ENCODE results near the gene ZNF236. TPM values are rescaled to one million over a fixed set of nuclear protein-coding genes. Genes with fewer than 3 reads are reported as not detected.
"Not testable (repeated sequence)": the region's sequence is repeated elsewhere in the genome, so short reads cannot be mapped to it uniquely, and the experiment has no call there.

The ZNF236 gene
- polyA plus RNA-seq, 3 donors = 1.7 to 6.5 (median 2.4) TPM

DNA sequence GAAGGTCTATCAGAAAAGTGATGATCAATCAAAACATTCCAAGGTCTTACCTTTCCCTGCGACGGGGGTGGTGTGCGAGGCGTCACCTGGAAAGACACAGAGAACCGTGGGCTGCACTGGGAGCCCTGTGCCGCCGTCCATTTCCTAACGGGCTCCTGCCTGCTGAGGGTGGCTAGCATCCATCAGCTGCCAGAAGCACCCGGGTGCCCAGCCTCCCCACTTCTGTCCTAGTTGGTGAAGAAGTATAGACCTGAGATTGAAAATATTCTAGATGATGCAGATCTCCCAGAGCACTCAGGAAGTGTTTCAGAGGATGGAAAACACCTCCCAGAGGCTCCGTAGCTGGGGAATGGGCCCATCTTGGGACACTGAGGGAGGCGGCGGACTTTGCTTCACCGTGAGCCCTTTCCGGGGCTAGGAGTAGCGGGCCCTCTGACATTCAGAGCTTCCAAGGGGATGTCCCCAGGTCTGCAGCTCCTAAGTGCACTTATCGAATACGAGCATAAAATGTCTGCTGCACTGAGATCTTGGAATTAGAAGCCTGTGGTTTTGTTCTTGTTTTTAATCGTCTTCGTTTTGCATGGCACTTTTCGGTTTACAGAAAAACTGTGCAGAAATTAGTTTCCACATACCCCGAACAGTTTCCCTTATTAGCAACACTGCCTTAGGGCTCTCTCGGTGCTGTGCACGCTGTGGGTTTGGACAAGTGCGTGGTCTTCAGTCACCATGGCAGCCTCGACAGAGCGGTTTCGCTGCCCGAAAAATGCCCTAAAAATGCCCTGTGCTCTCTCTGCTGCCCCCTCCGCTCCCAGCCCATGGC lies 166.7 kb downstream of the ZNF236 start:
- Histone ChIP-seq H3K4me1 (ENCODE audit: control insufficient read depth in 1 of 2, insufficient read depth in 2 of 2, low read length in 2 of 2) (peaks cover 21 to 22% of the 10 kb centered on the region in 2 donors), H3K27me3 (ENCODE audit: control insufficient read depth in 2 of 2, insufficient read depth in 2 of 2, low read length in 2 of 2) (no peaks in the 10 kb centered on the region), H2AFZ (ENCODE audit: insufficient read depth, low read depth, low read length, poor library complexity, severe bottlenecking) (no peak overlapping the region), H4K20me1 (ENCODE audit: insufficient read depth, low read length) (no peaks in the 10 kb centered on the region), H3K27ac (ENCODE audit: low read depth in 1 of 2, low read length in 2 of 2) (no peak overlapping the region), H3K79me2 (ENCODE audit: insufficient read depth, low read length) (no peaks in the 10 kb centered on the region), H3K4me2 (replicated peaks; ENCODE audit: extremely low read depth, low read length, poor library complexity, severe bottlenecking) (no peak overlapping the region), H3K4me3 (replicated peaks in 1 of 3; ENCODE audit: low read depth in 2 of 3, low read length in 3 of 3) (no peak overlapping the region), H3K9me3 (replicated peaks in 1 of 2; ENCODE audit: control insufficient read depth in 1 of 2, insufficient read depth in 1 of 2, low read length in 2 of 2) (no peaks in the 10 kb centered on the region), H3K9ac (ENCODE audit: insufficient read depth, low read length, poor library complexity, severe bottlenecking) (no peak overlapping the region), H3K36me3 (replicated peaks in 1 of 2; ENCODE audit: control insufficient read depth in 1 of 2, insufficient read depth in 2 of 2, low read length in 2 of 2) (no peaks in the 10 kb centered on the region)
- peaks cover 1 to 8% (median 3%) of the 10 kb centered on the region in 3 donors for H3K27me3 Mint-ChIP-seq (ENCODE audit: low read depth in 3 of 3)
- peaks cover 0 to 2% (median 0%) of the 10 kb centered on the region in 7 donors for H3K9me3 Mint-ChIP-seq
- no peak overlapping the region for H3K4me3 Mint-ChIP-seq
- WGBS (ENCODE audit: insufficient coverage) = 96% methylated on average over 22 of the region's 29 CpGs
- H3K27ac Mint-ChIP-seq = peak overlapping the region in 1 of 7 donors; percentile 53
- TF ChIP-seq, protein P1, sequence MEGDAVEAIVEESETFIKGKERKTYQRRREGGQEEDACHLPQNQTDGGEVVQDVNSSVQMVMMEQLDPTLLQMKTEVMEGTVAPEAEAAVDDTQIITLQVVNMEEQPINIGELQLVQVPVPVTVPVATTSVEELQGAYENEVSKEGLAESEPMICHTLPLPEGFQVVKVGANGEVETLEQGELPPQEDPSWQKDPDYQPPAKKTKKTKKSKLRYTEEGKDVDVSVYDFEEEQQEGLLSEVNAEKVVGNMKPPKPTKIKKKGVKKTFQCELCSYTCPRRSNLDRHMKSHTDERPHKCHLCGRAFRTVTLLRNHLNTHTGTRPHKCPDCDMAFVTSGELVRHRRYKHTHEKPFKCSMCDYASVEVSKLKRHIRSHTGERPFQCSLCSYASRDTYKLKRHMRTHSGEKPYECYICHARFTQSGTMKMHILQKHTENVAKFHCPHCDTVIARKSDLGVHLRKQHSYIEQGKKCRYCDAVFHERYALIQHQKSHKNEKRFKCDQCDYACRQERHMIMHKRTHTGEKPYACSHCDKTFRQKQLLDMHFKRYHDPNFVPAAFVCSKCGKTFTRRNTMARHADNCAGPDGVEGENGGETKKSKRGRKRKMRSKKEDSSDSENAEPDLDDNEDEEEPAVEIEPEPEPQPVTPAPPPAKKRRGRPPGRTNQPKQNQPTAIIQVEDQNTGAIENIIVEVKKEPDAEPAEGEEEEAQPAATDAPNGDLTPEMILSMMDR (IDR thresholded peaks at IDR 0.05) = no peak
- no peak for DNase-seq
- intact Hi-C loops (cut with micrococcal nuclease) = loop anchor here in 1 of 2 donors (10.0 kb wide), 1 partner anchor 184 kb away; no protein-coding TSS in a partner anchor
- peaks cover 22% of the 10 kb centered on the region for H3K4me1 Mint-ChIP-seq
- H3K36me3 Mint-ChIP-seq = peaks cover 0 to 1% of the 10 kb centered on the region in 2 donors

- Mint-ChIP-seq H3K36me3 (peaks cover 0 to 1% of the 10 kb centered on the region in 2 donors), H3K27ac (peak overlapping the region in 1 of 7 donors; percentile 32), H3K4me1 (peaks cover 22% of the 10 kb centered on the region), H3K4me3 (no peak overlapping the region), H3K9me3 (peaks cover 0 to 2% (median 0%) of the 10 kb centered on the region in 7 donors), H3K27me3 (ENCODE audit: low read depth in 3 of 3) (peaks cover 1 to 8% (median 3%) of the 10 kb centered on the region in 3 donors)
- 96% methylated on average over 27 of the region's 28 CpGs for WGBS (ENCODE audit: insufficient coverage)
- Histone ChIP-seq H3K27me3 (ENCODE audit: control insufficient read depth in 2 of 2, insufficient read depth in 2 of 2, low read length in 2 of 2) (no peaks in the 10 kb centered on the region), H4K20me1 (ENCODE audit: insufficient read depth, low read length) (no peaks in the 10 kb centered on the region), H3K9me3 (replicated peaks in 1 of 2; ENCODE audit: control insufficient read depth in 1 of 2, insufficient read depth in 1 of 2, low read length in 2 of 2) (no peaks in the 10 kb centered on the region), H3K36me3 (replicated peaks in 1 of 2; ENCODE audit: control insufficient read depth in 1 of 2, insufficient read depth in 2 of 2, low read length in 2 of 2) (no peaks in the 10 kb centered on the region), H3K4me1 (ENCODE audit: control insufficient read depth in 1 of 2, insufficient read depth in 2 of 2, low read length in 2 of 2) (peaks cover 21 to 22% of the 10 kb centered on the region in 2 donors), H3K9ac (ENCODE audit: insufficient read depth, low read length, poor library complexity, severe bottlenecking) (no peak overlapping the region), H3K27ac (ENCODE audit: low read depth in 1 of 2, low read length in 2 of 2) (no peak overlapping the region), H2AFZ (ENCODE audit: insufficient read depth, low read depth, low read length, poor library complexity, severe bottlenecking) (no peak overlapping the region), H3K4me2 (replicated peaks; ENCODE audit: extremely low read depth, low read length, poor library complexity, severe bottlenecking) (no peak overlapping the region), H3K4me3 (replicated peaks in 1 of 3; ENCODE audit: low read depth in 2 of 3, low read length in 3 of 3) (no peak overlapping the region), H3K79me2 (ENCODE audit: insufficient read depth, low read length) (no peaks in the 10 kb centered on the region)
- TF ChIP-seq, protein P1 (IDR thresholded peaks at IDR 0.05) = no peak
- no peak for DNase-seq
- intact Hi-C loops (cut with micrococcal nuclease) = loop anchor here in 1 of 2 donors (10.0 kb wide), 1 partner anchor 185 kb away; no protein-coding TSS in a partner anchor
Observed at GRCh38 chr18:76989647-76990190, 167.4 kb downstream of the ZNF236 start.

DNA sequence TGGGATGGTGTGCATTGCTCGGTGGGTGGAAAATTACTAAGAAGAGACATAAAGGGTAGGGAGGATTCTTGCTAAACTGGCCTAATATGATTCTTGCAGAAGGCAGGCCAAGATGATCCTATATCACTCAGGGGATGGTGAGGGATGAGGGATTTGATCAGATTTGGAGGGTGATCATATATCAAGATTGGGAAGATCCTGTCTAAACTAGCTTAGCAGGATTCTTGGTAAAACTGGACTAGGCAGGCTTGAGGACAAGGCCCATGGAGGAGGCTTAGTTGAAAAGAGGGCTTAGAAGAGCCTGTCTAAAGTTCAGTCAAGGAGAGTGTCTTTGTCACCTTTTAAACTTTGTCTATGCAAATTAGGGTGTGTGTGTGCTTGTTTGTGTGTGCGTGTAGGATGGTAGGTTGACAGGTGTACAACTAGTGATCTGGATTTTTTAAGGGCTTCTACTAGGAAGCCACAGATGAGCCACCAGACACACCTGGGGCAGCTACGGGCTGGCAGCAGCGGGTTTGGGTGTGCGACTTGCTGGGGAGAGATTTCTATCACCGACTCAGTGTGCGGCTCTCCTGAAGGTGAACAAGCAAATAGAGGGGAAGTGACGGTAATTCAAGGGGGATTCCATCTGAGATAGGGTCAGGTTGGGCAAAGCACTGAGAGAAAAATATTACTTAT lies 168.1 kb downstream of the ZNF236 start:
- DNase-seq; H3K79me2 ChIP-seq (ENCODE audit: insufficient read depth, low read length); H2AFZ ChIP-seq (ENCODE audit: insufficient read depth, low read depth, low read length, poor library complexity, severe bottlenecking); H3K9me3 ChIP-seq (replicated peaks in 1 of 2; ENCODE audit: control insufficient read depth in 1 of 2, insufficient read depth in 1 of 2, low read length in 2 of 2); H3K27me3 Mint-ChIP-seq (ENCODE audit: low read depth in 3 of 3); H4K20me1 ChIP-seq (ENCODE audit: insufficient read depth, low read length); H3K9ac ChIP-seq (ENCODE audit: insufficient read depth, low read length, poor library complexity, severe bottlenecking); intact Hi-C loops (cut with micrococcal nuclease); H3K36me3 ChIP-seq (replicated peaks in 1 of 2; ENCODE audit: control insufficient read depth in 1 of 2, insufficient read depth in 2 of 2, low read length in 2 of 2); H3K4me3 ChIP-seq (replicated peaks in 1 of 3; ENCODE audit: low read depth in 2 of 3, low read length in 3 of 3); H3K27ac ChIP-seq (ENCODE audit: low read depth in 1 of 2, low read length in 2 of 2); H3K27me3 ChIP-seq (ENCODE audit: control insufficient read depth in 2 of 2, insufficient read depth in 2 of 2, low read length in 2 of 2); H3K4me3 Mint-ChIP-seq; H3K4me2 ChIP-seq (replicated peaks; ENCODE audit: extremely low read depth, low read length, poor library complexity, severe bottlenecking); H3K36me3 Mint-ChIP-seq; H3K9me3 Mint-ChIP-seq: not testable (repeated sequence)
- 97% methylated on average over 3 of the region's 8 CpGs for WGBS (ENCODE audit: insufficient coverage)
- peaks cover 21 to 22% of the 10 kb centered on the region in 2 donors for H3K4me1 ChIP-seq (ENCODE audit: control insufficient read depth in 1 of 2, insufficient read depth in 2 of 2, low read length in 2 of 2)
- Mint-ChIP-seq H3K27ac (peak overlapping the region in 1 of 7 donors; percentile 50), H3K4me1 (peaks cover 22% of the 10 kb centered on the region)
